GM19238 (cell line): Measurements from ENCODE around the gene IRX4.
"Not testable (repeated sequence)": the region's sequence is repeated elsewhere in the genome, so short reads cannot be mapped to it uniquely, and the experiment has no call there.

ENCODE experiments used
- DNase-seq: peaks from one replicate; pipeline ENCODE4 v3.0.0; 2011; ENCODE audit warnings: low spot score; ENCODE audit not compliant: insufficient read length

The IRX4 gene

GRCh38 chr5:1879292-1880263 lies 3.1 kb downstream of the IRX4 start:
- DNase-seq = no peak

- no peak for DNase-seq
These were observed 4.5 kb downstream of the IRX4 start for GRCh38 chr5:1878050-1878849.

- DNase-seq = no peak
These were observed 5.3 kb downstream of the IRX4 start for GRCh38 chr5:1877103-1878049.

- DNase-seq = no peak
These were observed 6.1 kb downstream of the IRX4 start for GRCh38 chr5:1876660-1877064.

- no peak for DNase-seq
These were observed 6.7 kb downstream of the IRX4 start for GRCh38 chr5:1875843-1876659.

- DNase-seq = no peak
These were observed 7.4 kb downstream of the IRX4 start for GRCh38 chr5:1875281-1875842.

- DNase-seq = no peak
These were observed 7.9 kb downstream of the IRX4 start for GRCh38 chr5:1874771-1875220.

- DNase-seq = no peak
These were observed 8.4 kb downstream of the IRX4 start for GRCh38 chr5:1874348-1874747.

- no peak for DNase-seq
These were observed 9.3 kb downstream of the IRX4 start for GRCh38 chr5:1873243-1873959.

GRCh38 chr5:1871441-1871840 lies 11.3 kb downstream of the IRX4 start:
- no peak for DNase-seq

- DNase-seq = not testable (repeated sequence)
These were observed 12.1 kb downstream of the IRX4 start for GRCh38 chr5:1870435-1871272.

GRCh38 chr5:1868886-1869475 lies 13.7 kb downstream of the IRX4 start:
- DNase-seq = no peak

- no peak for DNase-seq
These were observed 14.9 kb downstream of the IRX4 start for GRCh38 chr5:1867815-1868143.

GRCh38 chr5:1867114-1867814 lies 15.5 kb downstream of the IRX4 start:
- DNase-seq = no peak

- DNase-seq = no peak
These were observed 16.8 kb downstream of the IRX4 start for GRCh38 chr5:1865948-1866347.

GRCh38 chr5:1865486-1865885 lies 17.2 kb downstream of the IRX4 start:
- DNase-seq = no peak

- DNase-seq = no peak
These were observed 17.8 kb downstream of the IRX4 start for GRCh38 chr5:1864896-1865440.
